GM20431 (cell line): Measurements from ENCODE around the gene ACAP3.

Experiments
- in situ Hi-C: fragments of 300-500 bp; cut with MseI, MboI; formaldehyde crosslinking; loops from one replicate; pipeline ENCODE4 v1.15.0; 2020; ENCODE audit warnings: low sequenced_read_pairs; ENCODE audit not compliant: unreplicated experiment

Gene ACAP3

GRCh38 chr1:1291023-1291528 is 16.7 kb downstream of the ACAP3 start:
- in situ Hi-C loops = no loop called here

GRCh38 chr1:1290238-1290731 is 17.4 kb downstream of the ACAP3 start:
- in situ Hi-C loops = no loop called here

GRCh38 chr1:1287288-1288110 is 20.2 kb downstream of the ACAP3 start:
- in situ Hi-C loops = no loop called here

DNA sequence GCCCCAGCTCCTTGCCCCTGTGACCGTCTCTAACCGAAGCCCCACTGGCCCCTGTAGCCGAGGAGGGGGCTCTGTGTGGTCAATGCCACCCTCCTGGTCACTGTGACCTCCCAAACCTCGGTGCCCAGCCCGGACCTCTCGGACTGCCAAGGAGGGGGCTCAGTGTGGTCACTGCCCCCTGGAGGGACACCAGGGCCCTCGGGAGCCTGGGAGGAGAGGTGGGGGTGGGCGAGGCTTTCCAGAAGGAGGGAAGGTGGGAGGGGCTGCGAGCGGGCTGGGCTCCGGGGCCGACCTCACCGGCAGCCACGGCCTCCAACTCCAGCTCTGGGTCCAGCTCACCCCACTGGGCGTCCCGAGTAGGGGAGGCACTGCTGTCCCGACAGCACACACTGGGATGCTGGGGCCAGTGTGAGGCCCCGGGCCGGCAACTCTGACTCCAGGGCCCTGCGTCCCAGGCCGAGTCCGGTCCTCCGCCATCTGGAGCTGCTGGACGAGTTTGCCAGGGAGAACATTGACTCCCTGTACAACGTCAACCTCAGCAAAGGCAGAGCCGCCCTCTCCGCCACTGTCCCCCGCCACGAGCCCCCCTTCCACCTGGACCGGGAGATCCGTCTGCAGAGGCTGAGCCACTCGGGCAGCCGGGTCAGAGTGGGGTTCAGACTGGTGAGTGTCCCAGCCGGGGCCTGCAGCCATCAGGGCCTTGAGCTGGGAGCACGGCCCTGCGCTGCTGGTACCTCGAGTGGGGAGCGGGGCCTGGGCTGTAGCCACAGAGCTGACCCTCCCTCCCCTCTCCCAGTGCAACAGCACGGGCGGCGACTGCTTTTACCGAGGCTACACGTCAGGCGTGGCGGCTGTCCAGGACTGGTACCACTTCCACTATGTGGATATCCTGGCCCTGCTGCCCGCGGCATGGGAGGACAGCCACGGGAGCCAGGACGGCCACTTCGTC is 21.1 kb downstream of the ACAP3 start:
- in situ Hi-C loops = no loop called here

GRCh38 chr1:1285611-1286311 is 22.0 kb downstream of the ACAP3 start:
- in situ Hi-C loops = no loop called here

DNA sequence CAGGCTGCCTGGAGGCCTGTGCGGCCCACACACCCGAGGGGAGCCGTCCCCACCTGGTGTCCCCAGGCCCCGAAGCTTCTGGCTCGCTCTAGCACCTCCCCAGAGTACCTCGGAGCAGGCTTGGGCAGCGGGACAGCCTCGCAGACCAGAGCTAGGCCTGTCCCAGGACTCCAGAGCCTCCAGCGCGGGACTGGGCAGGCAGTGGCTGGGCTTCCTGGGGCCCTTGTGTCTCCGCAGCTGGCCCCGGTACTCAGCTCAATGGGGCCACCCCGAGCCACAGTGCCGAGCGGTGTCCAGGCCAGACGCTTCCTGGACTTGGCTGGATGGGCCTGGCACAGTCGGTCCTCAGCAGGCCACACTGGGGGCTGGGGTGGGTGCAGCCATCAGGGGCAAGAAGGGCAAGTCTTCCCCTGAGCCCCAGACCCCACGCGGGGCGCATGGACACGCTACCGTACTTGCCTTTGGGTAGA is 22.6 kb downstream of the ACAP3 start:
- in situ Hi-C loops = no loop called here

DNA sequence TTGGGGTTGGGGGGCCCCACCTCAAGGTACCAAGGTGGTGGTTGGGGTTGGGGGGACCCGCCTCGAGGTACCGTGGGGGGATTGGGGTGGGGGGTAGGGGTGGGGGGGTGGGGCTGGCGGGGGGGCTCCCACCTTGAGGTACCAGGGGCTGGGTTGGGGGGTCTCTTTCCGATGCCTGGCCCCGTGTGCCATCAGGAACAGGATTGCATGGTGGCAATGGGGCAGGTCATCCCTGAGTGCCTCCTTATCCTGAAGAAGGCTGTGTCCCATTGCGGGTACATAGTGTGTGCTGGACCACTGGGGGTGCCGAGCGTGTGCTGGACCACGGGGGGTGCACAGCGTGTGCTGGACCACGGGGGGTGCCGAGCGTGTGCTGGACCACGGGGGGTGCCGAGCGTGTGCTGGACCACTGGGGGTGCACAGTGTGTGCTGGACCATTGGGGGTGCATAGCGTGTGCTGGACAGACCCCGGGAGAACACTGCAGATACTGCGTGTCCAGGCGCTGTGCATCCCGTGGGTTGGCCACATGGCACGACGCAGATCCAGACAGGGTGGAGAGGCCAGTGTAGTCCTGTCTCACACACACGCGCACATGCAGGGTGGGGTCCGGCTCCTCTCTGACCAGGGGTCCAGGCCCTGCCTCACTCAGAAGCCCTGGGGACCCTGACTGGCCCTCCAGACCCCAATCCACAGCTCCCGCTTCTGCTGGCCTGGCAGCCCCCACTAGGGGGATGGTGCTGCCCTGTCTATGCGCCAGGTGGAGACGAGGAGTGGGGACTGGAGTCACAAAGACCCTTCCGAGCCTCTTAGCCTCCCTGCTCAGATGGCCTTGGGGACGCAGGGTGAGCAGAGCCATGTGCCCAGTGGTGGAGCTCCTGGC is 23.3 kb downstream of the ACAP3 start:
- in situ Hi-C loops = no loop called here

GRCh38 chr1:1283821-1284220 is 23.9 kb downstream of the ACAP3 start:
- in situ Hi-C loops = no loop called here

- in situ Hi-C loops = no loop called here
These were observed 24.7 kb downstream of the ACAP3 start for GRCh38 chr1:1282998-1283397.

DNA sequence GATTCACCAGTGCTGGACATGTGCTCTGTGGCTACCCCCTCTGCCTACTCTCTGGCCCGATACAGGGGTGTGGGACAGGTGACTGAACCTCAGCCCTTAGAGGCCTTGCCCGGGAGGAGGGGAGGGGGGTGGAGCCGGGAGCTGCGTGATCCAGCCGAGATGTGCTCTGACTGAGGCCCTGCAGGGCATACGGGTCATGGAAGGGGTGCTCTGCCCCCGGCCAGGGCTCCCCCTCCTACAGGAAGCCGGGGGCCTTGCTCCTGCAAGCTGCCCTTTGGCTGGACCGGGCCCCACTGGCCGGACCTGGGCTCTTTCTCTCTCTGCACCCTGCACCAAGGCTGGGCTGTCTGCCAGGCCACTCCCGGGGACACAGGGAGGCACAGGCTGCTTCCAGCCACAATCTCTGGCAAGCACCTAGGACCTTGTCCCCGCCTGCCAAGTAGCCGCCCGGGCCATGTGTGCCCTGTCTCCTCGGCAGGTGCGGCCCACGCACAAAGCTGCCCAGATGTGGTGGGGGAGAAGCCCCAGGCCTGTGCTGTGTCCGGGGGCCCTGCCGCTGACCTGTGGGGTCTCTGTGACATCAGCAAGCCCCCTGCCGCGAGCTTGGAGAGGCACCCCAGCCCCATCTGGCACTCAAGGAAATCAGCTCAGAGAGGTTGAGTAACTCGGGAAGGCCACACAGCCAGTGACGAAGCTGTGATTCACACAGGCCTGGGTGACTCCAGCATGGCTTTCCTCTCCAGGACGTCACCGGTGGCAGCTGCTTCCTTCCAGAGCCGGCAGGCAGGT is 26.0 kb downstream of the ACAP3 start:
- in situ Hi-C loops = no loop called here

GRCh38 chr1:1280782-1281481 is 26.8 kb downstream of the ACAP3 start:
- in situ Hi-C loops = no loop called here

GRCh38 chr1:1279028-1279427 is 28.7 kb downstream of the ACAP3 start:
- in situ Hi-C loops = no loop called here

DNA sequence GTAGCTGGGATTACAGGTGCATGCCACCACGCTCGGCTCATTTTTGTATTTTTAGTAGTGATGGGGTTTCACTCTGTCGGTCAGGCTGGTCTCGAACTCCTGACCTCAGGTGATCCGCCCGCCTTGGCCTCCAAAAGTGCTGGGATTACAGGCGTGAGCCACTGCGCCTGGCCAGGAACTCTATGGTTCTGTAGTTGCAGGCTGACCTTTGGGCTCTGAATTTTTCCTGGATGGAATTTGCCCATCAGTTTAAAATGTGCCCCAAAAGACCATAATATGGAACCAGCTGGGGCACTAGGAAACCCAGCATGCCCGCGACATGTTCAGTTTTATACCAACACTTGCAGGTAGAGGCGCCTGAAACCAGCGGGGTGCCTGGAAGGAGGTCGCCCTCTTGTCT is 29.1 kb downstream of the ACAP3 start:
- in situ Hi-C loops = no loop called here

DNA sequence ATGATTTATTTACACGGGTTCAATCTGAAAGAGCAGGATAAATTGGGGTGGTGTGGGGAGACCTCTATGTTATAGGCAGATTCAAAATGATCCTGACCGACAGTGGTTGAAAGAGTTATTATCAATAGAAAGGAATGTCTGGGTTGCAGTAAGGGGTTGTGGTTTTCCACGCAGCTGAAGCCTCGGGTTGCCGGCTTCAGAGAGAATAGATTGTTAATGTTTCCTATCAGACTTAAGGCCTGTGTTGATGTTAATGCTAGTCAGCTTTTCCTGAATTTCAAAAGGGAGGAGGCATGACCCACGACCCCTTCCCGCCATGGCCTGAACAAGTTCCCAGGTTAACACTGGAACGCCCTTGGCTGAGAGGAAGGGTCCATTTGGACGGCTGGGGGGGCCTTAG is 31.9 kb downstream of the ACAP3 start:
- in situ Hi-C loops = no loop called here

GRCh38 chr1:1274931-1275431 is 32.7 kb downstream of the ACAP3 start:
- in situ Hi-C loops = no loop called here

GRCh38 chr1:1274299-1274930 is 33.3 kb downstream of the ACAP3 start:
- in situ Hi-C loops = no loop called here
